Psoas muscle (tissue), 8 donors: ENCODE results near the gene TMEM63B. TPM values are rescaled to one million over a fixed set of nuclear protein-coding genes. Genes with fewer than 3 reads are reported as not detected.
"Not testable (repeated sequence)": the region's sequence is repeated elsewhere in the genome, so short reads cannot be mapped to it uniquely, and the experiment has no call there.

ENCODE experiments used
- ATAC-seq, 4 donors: fragments of 200-7000 bp; cut with Tn5 transposase; one replicate each; pipeline ENCODE4 v1.9.1; 2020; ENCODE audit warnings: moderate library complexity in 3 of 4, mild to moderate bottlenecking in 2 of 4
- DNase-seq, 2 donors: peaks; one replicate each; pipeline ENCODE4 v3.0.0-alpha.2; 2020
- H3K27ac ChIP-seq: fragments of 200-600 bp; one replicate; pipeline ENCODE4 v1.8.0; 2022
- H3K27me3 ChIP-seq, 3 donors: fragments of 200-600 bp in 1 of 3; one replicate each; pipeline versions ENCODE4 v1.6.1 to v1.8.0; 2013 to 2022; ENCODE audit warnings: low read length in 2 of 3, mild to moderate bottlenecking in 2 of 3, moderate library complexity in 1 of 3; ENCODE audit not compliant: insufficient read depth in 3 of 3
- H3K36me3 ChIP-seq, 2 donors: fragments of 200-600 bp in 1 of 2; one replicate each; pipeline versions ENCODE4 v1.6.1 to v1.8.0; 2013 to 2022; ENCODE audit warnings: low read depth in 1 of 2, mild to moderate bottlenecking in 1 of 2, moderate library complexity in 1 of 2; ENCODE audit not compliant: insufficient read depth in 1 of 2
- H3K4me1 ChIP-seq: fragments of 200-600 bp; one replicate; pipeline ENCODE4 v1.8.0; 2022
- H3K4me3 ChIP-seq: fragments of 200-600 bp; one replicate; pipeline ENCODE4 v1.8.0; 2022; ENCODE audit warnings: mild to moderate bottlenecking
- H3K9me3 ChIP-seq: fragments of 200-600 bp; one replicate; pipeline ENCODE4 v1.8.0; 2022
- CTCF ChIP-seq: fragments of 200-600 bp; IDR thresholded peaks from one replicate; pipeline ENCODE4 v1.8.0; 2022; ENCODE audit warnings: antibody characterized with exemption
- WGBS, 3 donors: extraction: QIAGEN DNeasy Blood & Tissue Kit; methylation state at CpG; one replicate each; pipeline versions ENCODE4 v1.1.6 to v1.1.7; 2013; 5-methylcytosine and 5-hydroxymethylcytosine counted together
- intact Hi-C, 2 donors: fragments of 100-400 bp; cut with DNase I; formaldehyde crosslinking; loops; one replicate each; pipeline versions ENCODE4 v1.11.0 to v1.14.2; 2022
- polyA plus RNA-seq, 3 donors: library from polyadenylated mRNA; stranded (reverse); fragments of 200-250 nt; gene quantifications; one replicate each; pipeline ENCODE4 v1.2.3, GENCODE V29; 2013
- total RNA-seq, 4 donors: library from RNA; stranded (reverse); fragmentation: NEBNext Ultra II Directional in 2 of 4; extraction: Animal tissue kit (Norgen Biotek cat#: 25700) in 2 of 4; gene quantifications; one replicate each; pipeline versions ENCODE4 v1.2.1 to v1.2.4, GENCODE V29; 2021 to 2023
- donor health status: healthy with polysubstance abuse.
- donor health status: DM: no; HTN: no; CAD: no; lungs with moderate emphysema.
- donor health status: Bipolar disorder and iron deficiency.
- donor health status: healthy.
- donor health status: DM: yes; HTN: yes; CAD: no.
- donor health status: DM: no; HTN: no; CAD: no.
- donor health status: DM: no; HTN: no; CAD: no.
- donor health status: DM: yes; HTN: yes; CAD: no.

Gene TMEM63B
- total and polyA plus RNA-seq, 7 donors = 23.5 to 121 (median 38.4) TPM

DNA sequence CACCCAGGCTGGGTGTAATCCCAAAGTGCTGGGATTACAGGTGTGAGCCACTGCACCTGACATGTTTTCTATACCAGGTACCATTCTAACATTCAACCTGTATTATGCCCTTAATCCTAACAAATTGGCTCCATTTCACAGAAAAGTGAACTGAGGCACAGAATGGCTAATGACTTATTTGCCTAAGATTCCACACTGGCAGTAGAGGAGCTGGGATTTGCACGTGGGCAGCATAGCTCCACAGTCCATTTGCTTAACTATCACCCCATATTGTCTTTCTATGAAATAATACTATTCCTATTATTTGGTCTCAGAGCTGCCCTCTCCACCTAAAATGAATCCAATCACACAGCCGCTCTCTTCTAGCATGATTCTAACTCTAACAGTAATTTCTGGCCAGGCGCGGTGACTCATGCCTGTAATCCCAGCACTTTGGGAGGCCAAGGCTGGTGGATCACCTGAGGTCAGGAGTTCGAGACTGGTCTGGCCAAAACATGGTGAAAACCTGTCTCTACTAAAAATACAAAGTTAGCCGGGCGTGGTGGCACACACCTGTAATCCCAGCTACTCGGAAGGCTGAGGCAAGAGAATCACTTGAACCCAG lies 66.1 kb downstream of the TMEM63B start:
- WGBS, 3 donors = 94 to 97% (median 96%) methylated on average over 8 of the region's 8 CpGs
- Histone ChIP-seq H3K4me3 (no peak overlapping the region), H3K36me3 (no peaks in the 10 kb centered on the region), H3K27ac (no peak overlapping the region), H3K27me3 (no peaks in the 10 kb centered on the region), H3K9me3 (no peaks in the 10 kb centered on the region), H3K4me1 (no peaks in the 10 kb centered on the region)
- intact Hi-C loops = no loop called here
- no peak for TF ChIP-seq CTCF
- ATAC-seq = no peak
- DNase-seq = no peak

GRCh38 chr6:44194326-44194725 lies 67.0 kb downstream of the TMEM63B start:
- Histone ChIP-seq H3K4me1 (no peaks in the 10 kb centered on the region), H3K4me3 (no peak overlapping the region), H3K36me3 (no peaks in the 10 kb centered on the region), H3K9me3 (no peaks in the 10 kb centered on the region), H3K27ac (no peak overlapping the region), H3K27me3 (no peaks in the 10 kb centered on the region)
- DNase-seq = no peak
- 72 to 92% (median 83%) methylated on average over 5 of the region's 5 CpGs for WGBS, 3 donors
- ATAC-seq = no peak
- no peak for TF ChIP-seq CTCF
- intact Hi-C loops = no loop called here

DNA sequence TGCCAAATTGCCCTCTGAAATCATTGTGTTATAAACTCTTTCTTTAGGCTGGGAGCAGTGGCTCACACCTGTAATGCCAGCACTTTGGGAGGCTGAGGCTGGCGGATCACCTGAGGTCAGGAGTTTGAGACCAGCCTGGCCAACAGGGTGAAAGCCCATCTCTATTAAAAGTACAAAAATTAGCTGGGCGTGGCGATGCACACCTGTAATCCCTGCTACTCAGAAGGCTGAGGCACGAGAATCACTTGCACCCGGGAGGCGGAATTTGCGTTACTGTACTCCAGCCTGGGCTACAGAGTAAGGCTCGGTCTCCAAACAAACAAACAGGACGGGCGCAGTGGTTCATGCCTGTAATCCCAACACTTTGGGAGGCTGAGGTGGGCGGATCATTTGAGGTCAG lies 69.0 kb downstream of the TMEM63B start:
- ATAC-seq, H3K4me1 ChIP-seq, H3K36me3 ChIP-seq, H3K27ac ChIP-seq, H3K9me3 ChIP-seq, H3K4me3 ChIP-seq, DNase-seq, intact Hi-C loops, H3K27me3 ChIP-seq: not testable (repeated sequence)
- 95% methylated on average over 11 of the region's 11 CpGs for WGBS, 3 donors

- Histone ChIP-seq H3K27me3 (no peaks in the 10 kb centered on the region), H3K36me3 (no peaks in the 10 kb centered on the region), H3K4me3 (no peak overlapping the region), H3K9me3 (no peaks in the 10 kb centered on the region), H3K4me1 (peaks cover 3% of the 10 kb centered on the region), H3K27ac (no peak overlapping the region)
- TF ChIP-seq CTCF = no peak
- DNase-seq (no peak), ATAC-seq (no peak)
- intact Hi-C loops = no loop called here
- WGBS, 3 donors = 62 to 72% (median 63%) methylated on average over 3 of the region's 3 CpGs
Observed at GRCh38 chr6:44198684-44199083, 71.3 kb downstream of the TMEM63B start.

DNA sequence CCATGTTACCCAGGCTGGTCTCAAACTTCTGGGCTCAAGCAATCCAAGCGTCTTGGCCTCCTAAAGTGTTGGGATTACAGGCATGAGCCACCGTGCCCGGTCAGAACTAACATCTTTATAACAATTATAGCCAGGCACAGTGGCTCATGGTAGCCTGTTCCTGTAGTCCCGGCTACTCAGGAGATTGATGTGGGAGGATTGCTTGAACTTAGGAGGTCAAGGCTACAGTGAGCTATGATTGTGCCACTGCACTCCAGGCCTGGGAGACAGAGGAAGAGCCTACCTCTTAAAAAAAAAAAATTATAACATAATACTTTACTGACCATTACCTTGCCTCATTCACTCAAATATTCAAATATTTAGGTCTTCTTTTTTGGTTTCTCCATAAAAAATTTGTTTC lies 72.5 kb downstream of the TMEM63B start:
- ATAC-seq (no peak), DNase-seq (no peak)
- no peak for TF ChIP-seq CTCF
- intact Hi-C loops = no loop called here
- Histone ChIP-seq H3K36me3 (no peaks in the 10 kb centered on the region), H3K9me3 (no peaks in the 10 kb centered on the region), H3K27ac (no peak overlapping the region), H3K27me3 (no peaks in the 10 kb centered on the region), H3K4me3 (no peak overlapping the region), H3K4me1 (peaks cover 3% of the 10 kb centered on the region)
- 58 to 82% (median 61%) methylated on average over 4 of the region's 4 CpGs for WGBS, 3 donors
